Measurements from ENCODE around the gene GNAT3. TPM values are rescaled to one million over a fixed set of nuclear protein-coding genes. Genes with fewer than 3 reads are reported as not detected.
A peak's percentile ranks its signal among the peaks of the same experiment; 100 is the strongest.

Gene GNAT3
- total RNA-seq, 1 donor from 2014 or later: not detected

DNA sequence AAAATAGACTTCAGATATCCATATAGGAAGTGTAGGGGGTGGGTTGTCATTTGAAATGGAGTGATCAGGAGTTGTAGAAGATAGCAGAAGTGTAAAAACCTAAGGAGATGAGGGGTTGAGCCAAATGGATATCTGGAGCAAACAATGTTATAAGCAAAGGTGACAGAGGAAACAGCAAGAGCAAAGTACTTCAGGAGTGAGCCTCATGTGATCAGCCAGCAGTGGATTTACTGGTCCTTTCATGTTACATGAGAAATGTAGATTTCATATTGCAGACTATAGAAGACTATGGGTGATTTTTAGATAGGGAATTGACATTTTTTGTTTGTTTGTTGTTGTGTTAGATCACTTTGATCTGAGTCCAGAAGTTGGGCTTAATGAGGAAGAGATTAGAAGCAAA, 47.7 kb downstream of the GNAT3 start:
- DNase-seq (ENCODE audit: low read depth): no peak

DNA sequence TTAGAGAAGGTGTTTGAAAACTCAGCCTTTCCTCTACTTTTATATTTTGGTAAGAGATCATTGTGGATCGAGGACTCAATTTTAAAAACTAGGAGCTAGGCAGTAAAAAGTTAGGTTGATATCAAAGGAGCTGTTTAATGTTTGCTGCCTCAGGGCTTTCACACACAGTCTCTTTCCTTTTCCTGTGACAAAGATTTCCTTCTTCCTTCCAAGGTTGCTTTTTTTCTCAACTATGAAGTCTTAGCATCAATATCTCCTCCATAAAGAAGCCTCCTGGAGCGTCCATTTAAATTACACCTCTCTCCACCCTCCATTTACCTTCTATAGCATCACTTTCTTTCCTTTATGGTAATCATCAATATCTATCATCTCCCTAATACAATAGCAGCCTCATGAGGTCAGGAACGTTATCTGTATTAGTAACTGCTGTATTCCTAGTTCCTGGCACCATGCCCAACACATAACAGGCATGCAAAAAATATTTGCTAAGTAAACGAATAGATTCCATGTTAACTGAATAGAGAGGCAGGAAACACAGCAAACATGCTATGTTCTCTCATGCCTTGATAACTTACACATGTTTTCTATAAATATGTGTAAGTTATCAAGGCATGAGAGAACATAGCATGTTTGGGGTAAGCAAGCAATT, 48.5 kb downstream of the GNAT3 start:
- no peak overlapping the region for H3K9ac ChIP-seq (ENCODE audit: low read length)
- H2AFZ ChIP-seq (ENCODE audit: low read depth, low read length): no peak overlapping the region
- no peak overlapping the region for H3K4me3 ChIP-seq (ENCODE audit: insufficient read depth, low read depth, low read length)
- no peaks in the 10 kb centered on the region for H3K9me3 Mint-ChIP-seq (ENCODE audit: unreplicated experiment)
- peaks cover 2% of the 10 kb centered on the region for H3K4me1 Mint-ChIP-seq (ENCODE audit: low read depth, unreplicated experiment)
- no peak overlapping the region for H3K27ac Mint-ChIP-seq (ENCODE audit: unreplicated experiment)
- no peaks in the 10 kb centered on the region for H3K79me2 ChIP-seq (ENCODE audit: insufficient read depth, low read length)
- no peaks in the 10 kb centered on the region for H4K20me1 ChIP-seq (ENCODE audit: insufficient read depth, low read length)
- no peak overlapping the region for H3K27ac ChIP-seq (ENCODE audit: low read depth, low read length)
- no peak overlapping the region for H3K4me2 ChIP-seq (ENCODE audit: low read length)
- H3K27me3 Mint-ChIP-seq (ENCODE audit: low read depth, unreplicated experiment): no peaks in the 10 kb centered on the region
- FAIRE-seq (peak; percentile 49), DNase-seq (ENCODE audit: low read depth) (no peak)
- TF ChIP-seq, protein P1, sequence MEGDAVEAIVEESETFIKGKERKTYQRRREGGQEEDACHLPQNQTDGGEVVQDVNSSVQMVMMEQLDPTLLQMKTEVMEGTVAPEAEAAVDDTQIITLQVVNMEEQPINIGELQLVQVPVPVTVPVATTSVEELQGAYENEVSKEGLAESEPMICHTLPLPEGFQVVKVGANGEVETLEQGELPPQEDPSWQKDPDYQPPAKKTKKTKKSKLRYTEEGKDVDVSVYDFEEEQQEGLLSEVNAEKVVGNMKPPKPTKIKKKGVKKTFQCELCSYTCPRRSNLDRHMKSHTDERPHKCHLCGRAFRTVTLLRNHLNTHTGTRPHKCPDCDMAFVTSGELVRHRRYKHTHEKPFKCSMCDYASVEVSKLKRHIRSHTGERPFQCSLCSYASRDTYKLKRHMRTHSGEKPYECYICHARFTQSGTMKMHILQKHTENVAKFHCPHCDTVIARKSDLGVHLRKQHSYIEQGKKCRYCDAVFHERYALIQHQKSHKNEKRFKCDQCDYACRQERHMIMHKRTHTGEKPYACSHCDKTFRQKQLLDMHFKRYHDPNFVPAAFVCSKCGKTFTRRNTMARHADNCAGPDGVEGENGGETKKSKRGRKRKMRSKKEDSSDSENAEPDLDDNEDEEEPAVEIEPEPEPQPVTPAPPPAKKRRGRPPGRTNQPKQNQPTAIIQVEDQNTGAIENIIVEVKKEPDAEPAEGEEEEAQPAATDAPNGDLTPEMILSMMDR (IDR thresholded peaks at IDR 0.05; ENCODE audit: insufficient read depth, low read depth, low read length): no peak
- TF ChIP-seq EZH2 (IDR thresholded peaks at IDR 0.05; ENCODE audit: insufficient read depth, low read length): no peak
- H3K36me3 Mint-ChIP-seq (ENCODE audit: low read depth, unreplicated experiment): no peaks in the 10 kb centered on the region
- no peaks in the 10 kb centered on the region for H3K9me3 ChIP-seq (ENCODE audit: insufficient read depth, low read depth, low read length)
- H3K27me3 ChIP-seq (ENCODE audit: insufficient read depth, low read length): no peaks in the 10 kb centered on the region
- H3K4me3 Mint-ChIP-seq (ENCODE audit: unreplicated experiment): no peak overlapping the region
- peaks cover 7% of the 10 kb centered on the region for H3K4me1 ChIP-seq (ENCODE audit: insufficient read depth, low read length)
- no peaks in the 10 kb centered on the region for H3K36me3 ChIP-seq (ENCODE audit: insufficient read depth, low read length)

More for the DNA sequence above, 47.7 kb downstream of the GNAT3 start:
- TF ChIP-seq, protein P1 (IDR thresholded peaks at IDR 0.05; ENCODE audit: insufficient read depth, low read depth, low read length): no peak
- TF ChIP-seq EZH2 (IDR thresholded peaks at IDR 0.05; ENCODE audit: insufficient read depth, low read length): no peak
- no peaks in the 10 kb centered on the region for H3K27me3 ChIP-seq (ENCODE audit: insufficient read depth, low read length)
- H3K4me1 Mint-ChIP-seq (ENCODE audit: low read depth, unreplicated experiment): peaks cover 2% of the 10 kb centered on the region
- no peaks in the 10 kb centered on the region for H3K36me3 ChIP-seq (ENCODE audit: insufficient read depth, low read length)
- H3K4me3 Mint-ChIP-seq (ENCODE audit: unreplicated experiment): no peak overlapping the region
- no peaks in the 10 kb centered on the region for H3K27me3 Mint-ChIP-seq (ENCODE audit: low read depth, unreplicated experiment)
- no peak overlapping the region for H3K4me2 ChIP-seq (ENCODE audit: low read length)
- no peaks in the 10 kb centered on the region for H3K36me3 Mint-ChIP-seq (ENCODE audit: low read depth, unreplicated experiment)
- no peaks in the 10 kb centered on the region for H3K79me2 ChIP-seq (ENCODE audit: insufficient read depth, low read length)
- H3K27ac ChIP-seq (ENCODE audit: low read depth, low read length): no peak overlapping the region
- H3K27ac Mint-ChIP-seq (ENCODE audit: unreplicated experiment): no peak overlapping the region
- no peak overlapping the region for H3K9ac ChIP-seq (ENCODE audit: low read length)
- H3K9me3 Mint-ChIP-seq (ENCODE audit: unreplicated experiment): no peaks in the 10 kb centered on the region
- no peak overlapping the region for H2AFZ ChIP-seq (ENCODE audit: low read depth, low read length)
- no peaks in the 10 kb centered on the region for H4K20me1 ChIP-seq (ENCODE audit: insufficient read depth, low read length)
- no peak for FAIRE-seq
- H3K9me3 ChIP-seq (ENCODE audit: insufficient read depth, low read depth, low read length): no peaks in the 10 kb centered on the region
- peaks cover 7% of the 10 kb centered on the region for H3K4me1 ChIP-seq (ENCODE audit: insufficient read depth, low read length)
- H3K4me3 ChIP-seq (ENCODE audit: insufficient read depth, low read depth, low read length): no peak overlapping the region

DNA sequence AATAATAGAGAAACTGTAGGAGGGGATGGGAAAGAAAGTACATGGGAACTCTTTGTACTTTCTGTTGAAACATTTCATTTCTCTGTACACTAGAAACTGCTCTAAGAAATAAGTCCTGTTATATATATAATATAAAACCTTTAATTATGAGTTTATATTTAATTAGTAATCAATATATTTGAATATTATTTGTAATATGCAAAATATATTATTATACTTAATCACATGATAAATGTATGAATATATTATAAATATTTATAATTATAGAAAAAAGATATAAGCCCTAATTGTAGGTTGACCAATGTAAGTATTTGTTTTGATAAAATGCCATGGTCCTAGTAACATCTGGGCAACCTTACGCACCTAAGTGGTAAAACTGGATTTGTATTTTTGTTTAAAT, 51.0 kb downstream of the GNAT3 start:
- no peaks in the 10 kb centered on the region for H3K4me1 ChIP-seq (ENCODE audit: insufficient read depth, low read length)
- H4K20me1 ChIP-seq (ENCODE audit: insufficient read depth, low read length): no peaks in the 10 kb centered on the region
- H3K27ac Mint-ChIP-seq (ENCODE audit: unreplicated experiment): no peak overlapping the region
- no peaks in the 10 kb centered on the region for H3K36me3 ChIP-seq (ENCODE audit: insufficient read depth, low read length)
- H2AFZ ChIP-seq (ENCODE audit: low read depth, low read length): no peak overlapping the region
- no peak overlapping the region for H3K4me3 ChIP-seq (ENCODE audit: insufficient read depth, low read depth, low read length)
- H3K36me3 Mint-ChIP-seq (ENCODE audit: low read depth, unreplicated experiment): no peaks in the 10 kb centered on the region
- no peaks in the 10 kb centered on the region for H3K9me3 ChIP-seq (ENCODE audit: insufficient read depth, low read depth, low read length)
- H3K4me2 ChIP-seq (ENCODE audit: low read length): no peak overlapping the region
- H3K27me3 Mint-ChIP-seq (ENCODE audit: low read depth, unreplicated experiment): no peaks in the 10 kb centered on the region
- FAIRE-seq: no peak
- H3K9ac ChIP-seq (ENCODE audit: low read length): no peak overlapping the region
- no peak for DNase-seq (ENCODE audit: low read depth)
- no peak for TF ChIP-seq EZH2 (IDR thresholded peaks at IDR 0.05; ENCODE audit: insufficient read depth, low read length)
- TF ChIP-seq, protein P1 (IDR thresholded peaks at IDR 0.05; ENCODE audit: insufficient read depth, low read depth, low read length): no peak
- no peak overlapping the region for H3K27ac ChIP-seq (ENCODE audit: low read depth, low read length)
- no peak overlapping the region for H3K4me3 Mint-ChIP-seq (ENCODE audit: unreplicated experiment)
- H3K9me3 Mint-ChIP-seq (ENCODE audit: unreplicated experiment): no peaks in the 10 kb centered on the region
- no peaks in the 10 kb centered on the region for H3K79me2 ChIP-seq (ENCODE audit: insufficient read depth, low read length)
- no peaks in the 10 kb centered on the region for H3K27me3 ChIP-seq (ENCODE audit: insufficient read depth, low read length)
- no peaks in the 10 kb centered on the region for H3K4me1 Mint-ChIP-seq (ENCODE audit: low read depth, unreplicated experiment)

Data from astrocyte (in vitro differentiated cells and primary cell).